Muscle layer of duodenum (tissue), 2 donors: Measurements from ENCODE around the gene SSTR4.

ENCODE experiments used
- H3K27ac ChIP-seq: one replicate; pipeline ENCODE4 v1.7.0; 2013; ENCODE audit warnings: mild to moderate bottlenecking, low read length
- H3K27me3 ChIP-seq: one replicate; pipeline ENCODE4 v1.7.0; 2013; ENCODE audit warnings: low read depth, mild to moderate bottlenecking, control low read depth, low read length
- H3K36me3 ChIP-seq, 2 donors: one replicate each; pipeline ENCODE4 v1.7.0; 2013; ENCODE audit warnings: low read length in 2 of 2, control low read depth in 1 of 2, mild to moderate bottlenecking in 1 of 2; ENCODE audit not compliant: insufficient read depth in 2 of 2, control insufficient read depth in 1 of 2
- H3K4me1 ChIP-seq, 2 donors: one replicate each; pipeline ENCODE4 v1.7.0; 2013; ENCODE audit warnings: low read length in 2 of 2, mild to moderate bottlenecking in 2 of 2, control low read depth in 1 of 2, moderate library complexity in 1 of 2; ENCODE audit not compliant: insufficient read depth in 2 of 2, control insufficient read depth in 1 of 2
- H3K4me3 ChIP-seq, 2 donors: one replicate each; pipeline ENCODE4 v1.7.0; 2013; ENCODE audit warnings: low read length in 2 of 2, low read depth in 1 of 2, mild to moderate bottlenecking in 1 of 2
- H3K9me3 ChIP-seq, 2 donors: one replicate each; pipeline ENCODE4 v1.7.0; 2013; ENCODE audit warnings: low read length in 2 of 2, control low read depth in 1 of 2, mild to moderate bottlenecking in 1 of 2; ENCODE audit not compliant: control insufficient read depth in 1 of 2
- donor health status: healthy.

SSTR4 gene

GRCh38 chr20:23071398-23071797 lies 36.3 kb downstream of the SSTR4 start:
- H3K27me3 ChIP-seq, result no peaks in the 10 kb centered on the region
- no peak overlapping the region for H3K4me3 ChIP-seq
- H3K27ac ChIP-seq, result no peak overlapping the region
- H3K9me3 ChIP-seq, result no peaks in the 10 kb centered on the region
- H3K4me1 ChIP-seq, result no peaks in the 10 kb centered on the region
- no peaks in the 10 kb centered on the region for H3K36me3 ChIP-seq

DNA sequence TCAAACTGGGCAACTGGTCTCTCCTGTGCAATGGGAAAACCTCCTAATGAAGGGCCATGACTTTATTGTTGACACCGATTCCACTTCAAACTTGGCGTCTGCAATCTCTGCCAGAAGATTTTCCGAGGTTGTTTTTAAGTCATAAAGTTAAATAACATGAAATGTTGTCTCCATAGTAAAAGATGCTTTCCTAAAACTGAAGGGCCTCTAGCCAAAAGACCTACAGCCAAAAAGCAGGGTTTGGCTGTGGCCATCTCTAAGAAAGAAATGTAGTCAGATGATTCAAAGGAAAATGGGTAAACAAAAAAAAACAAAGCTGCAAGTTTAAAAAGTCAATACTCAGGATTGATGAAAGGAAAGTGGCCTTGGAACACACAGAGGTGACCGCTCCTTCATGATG lies 36.9 kb downstream of the SSTR4 start:
- no peaks in the 10 kb centered on the region for H3K4me1 ChIP-seq
- no peaks in the 10 kb centered on the region for H3K27me3 ChIP-seq
- H3K36me3 ChIP-seq, result no peaks in the 10 kb centered on the region
- no peak overlapping the region for H3K4me3 ChIP-seq
- H3K9me3 ChIP-seq, result no peaks in the 10 kb centered on the region
- no peak overlapping the region for H3K27ac ChIP-seq

- Histone ChIP-seq H3K36me3 (no peaks in the 10 kb centered on the region), H3K27ac (no peak overlapping the region), H3K9me3 (no peaks in the 10 kb centered on the region), H3K4me3 (no peak overlapping the region), H3K27me3 (no peaks in the 10 kb centered on the region), H3K4me1 (no peaks in the 10 kb centered on the region)
Observed at GRCh38 chr20:23072892-23073586, 37.9 kb downstream of the SSTR4 start.

- no peaks in the 10 kb centered on the region for H3K9me3 ChIP-seq
- H3K27ac ChIP-seq, result no peak overlapping the region
- H3K4me1 ChIP-seq, result no peaks in the 10 kb centered on the region
- H3K36me3 ChIP-seq, result no peaks in the 10 kb centered on the region
- no peak overlapping the region for H3K4me3 ChIP-seq
- no peaks in the 10 kb centered on the region for H3K27me3 ChIP-seq
Observed at GRCh38 chr20:23074052-23074451, 38.9 kb downstream of the SSTR4 start.

GRCh38 chr20:23077277-23077676 lies 42.2 kb downstream of the SSTR4 start:
- Histone ChIP-seq H3K4me1 (no peaks in the 10 kb centered on the region), H3K4me3 (no peak overlapping the region), H3K36me3 (no peaks in the 10 kb centered on the region), H3K9me3 (no peaks in the 10 kb centered on the region), H3K27ac (no peak overlapping the region), H3K27me3 (no peaks in the 10 kb centered on the region)

- no peaks in the 10 kb centered on the region for H3K9me3 ChIP-seq
- no peak overlapping the region for H3K27ac ChIP-seq
- H3K4me1 ChIP-seq, result no peaks in the 10 kb centered on the region
- no peaks in the 10 kb centered on the region for H3K36me3 ChIP-seq
- no peaks in the 10 kb centered on the region for H3K27me3 ChIP-seq
- H3K4me3 ChIP-seq, result no peak overlapping the region
Observed at GRCh38 chr20:23078351-23079015, 43.4 kb downstream of the SSTR4 start.

- Histone ChIP-seq H3K36me3 (no peaks in the 10 kb centered on the region), H3K27ac (no peak overlapping the region), H3K9me3 (no peaks in the 10 kb centered on the region), H3K4me1 (no peaks in the 10 kb centered on the region), H3K27me3 (no peaks in the 10 kb centered on the region), H3K4me3 (no peak overlapping the region)
Observed at GRCh38 chr20:23079016-23079351, 43.9 kb downstream of the SSTR4 start.

- no peaks in the 10 kb centered on the region for H3K9me3 ChIP-seq
- H3K27ac ChIP-seq, result no peak overlapping the region
- no peaks in the 10 kb centered on the region for H3K36me3 ChIP-seq
- H3K27me3 ChIP-seq, result no peaks in the 10 kb centered on the region
- H3K4me3 ChIP-seq, result no peak overlapping the region
- no peaks in the 10 kb centered on the region for H3K4me1 ChIP-seq
Observed at GRCh38 chr20:23079926-23080325, 44.8 kb downstream of the SSTR4 start.

- H3K4me3 ChIP-seq, result no peak overlapping the region
- H3K27me3 ChIP-seq, result no peaks in the 10 kb centered on the region
- H3K27ac ChIP-seq, result no peak overlapping the region
- H3K9me3 ChIP-seq, result no peaks in the 10 kb centered on the region
- H3K4me1 ChIP-seq, result no peaks in the 10 kb centered on the region
- no peaks in the 10 kb centered on the region for H3K36me3 ChIP-seq
Observed at GRCh38 chr20:23080521-23080920, 45.4 kb downstream of the SSTR4 start.

GRCh38 chr20:23081263-23081819 lies 46.2 kb downstream of the SSTR4 start:
- no peak overlapping the region for H3K27ac ChIP-seq
- no peaks in the 10 kb centered on the region for H3K4me1 ChIP-seq
- H3K27me3 ChIP-seq, result no peaks in the 10 kb centered on the region
- H3K9me3 ChIP-seq, result no peaks in the 10 kb centered on the region
- no peaks in the 10 kb centered on the region for H3K36me3 ChIP-seq
- no peak overlapping the region for H3K4me3 ChIP-seq

DNA sequence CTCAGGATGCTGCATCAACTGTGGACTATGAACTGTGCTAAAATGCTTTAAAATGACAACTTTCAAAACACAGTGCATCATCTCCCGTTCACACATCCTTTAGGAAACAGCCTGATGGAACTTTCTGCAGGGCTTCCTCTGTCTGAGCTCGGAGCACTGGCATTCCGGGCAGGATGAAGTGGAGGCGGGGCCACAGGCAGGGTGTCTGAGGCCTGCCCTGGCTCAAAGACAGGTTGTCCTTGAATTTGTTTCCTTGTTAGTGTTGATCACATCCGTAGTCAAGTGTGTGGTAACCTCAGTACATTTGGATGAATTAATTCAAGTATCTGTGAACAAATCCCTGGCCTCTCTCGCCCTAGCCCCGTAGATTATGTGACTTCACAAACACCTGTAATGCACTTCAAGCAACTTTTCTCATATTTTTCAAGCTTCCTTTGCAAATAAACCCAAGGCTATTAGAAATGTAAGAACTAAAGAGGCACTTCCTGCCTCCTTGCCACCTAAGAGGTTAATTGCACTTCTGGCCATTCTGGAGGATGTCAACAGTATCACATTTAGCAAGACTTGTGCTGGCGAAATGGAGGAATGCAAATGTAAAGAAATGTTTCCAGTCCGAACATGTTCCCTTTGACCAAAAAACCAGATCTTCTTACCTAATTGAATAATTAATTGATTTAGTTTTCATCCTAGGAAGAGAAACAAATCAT lies 47.9 kb downstream of the SSTR4 start:
- no peaks in the 10 kb centered on the region for H3K36me3 ChIP-seq
- H3K27me3 ChIP-seq, result no peaks in the 10 kb centered on the region
- H3K9me3 ChIP-seq, result no peaks in the 10 kb centered on the region
- no peaks in the 10 kb centered on the region for H3K4me1 ChIP-seq
- H3K27ac ChIP-seq, result peak overlapping the region; percentile 78
- H3K4me3 ChIP-seq, result peak overlapping the region; percentile 26 to 48
